ENCODE measurements around the gene SMARCA4.

The SMARCA4 gene

DNA sequence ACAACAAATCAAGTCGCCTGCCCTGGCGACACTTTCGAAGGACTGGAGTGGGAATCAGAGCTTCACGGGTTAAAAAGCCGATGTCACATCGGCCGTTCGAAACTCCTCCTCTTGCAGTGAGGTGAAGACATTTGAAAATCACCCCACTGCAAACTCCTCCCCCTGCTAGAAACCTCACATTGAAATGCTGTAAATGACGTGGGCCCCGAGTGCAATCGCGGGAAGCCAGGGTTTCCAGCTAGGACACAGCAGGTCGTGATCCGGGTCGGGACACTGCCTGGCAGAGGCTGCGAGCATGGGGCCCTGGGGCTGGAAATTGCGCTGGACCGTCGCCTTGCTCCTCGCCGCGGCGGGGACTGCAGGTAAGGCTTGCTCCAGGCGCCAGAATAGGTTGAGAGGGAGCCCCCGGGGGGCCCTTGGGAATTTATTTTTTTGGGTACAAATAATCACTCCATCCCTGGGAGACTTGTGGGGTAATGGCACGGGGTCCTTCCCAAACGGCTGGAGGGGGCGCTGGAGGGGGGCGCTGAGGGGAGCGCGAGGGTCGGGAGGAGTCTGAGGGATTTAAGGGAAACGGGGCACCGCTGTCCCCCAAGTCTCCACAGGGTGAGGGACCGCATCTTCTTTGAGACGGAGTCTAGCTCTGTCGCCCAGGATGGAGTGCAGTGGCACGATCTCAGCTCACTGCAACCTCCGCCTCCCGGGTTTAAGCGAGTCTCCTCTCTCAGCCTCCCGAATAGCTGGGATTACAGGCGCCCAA is 128.6 kb downstream of the SMARCA4 start, which contains the start of gene LDLR (continued):
- TF ChIP-seq ZNF843 (tag by site-specific recombination; IDR thresholded peaks at IDR 0.05) (no peak; the same call in 1 of the 2 replicates), ZNF48 (tag by site-specific recombination; IDR thresholded peaks at IDR 0.05) (no peak), KLF9 (tag by site-specific recombination; IDR thresholded peaks at IDR 0.05; ENCODE audit: low read depth) (no peak), ZNF792 (tag by site-specific recombination; IDR thresholded peaks at IDR 0.05) (no peak), ZNF701 (tag by site-specific recombination; IDR thresholded peaks at IDR 0.05) (no peak), ZNF37A (tag by site-specific recombination; IDR thresholded peaks at IDR 0.05) (no peak), FEZF1 (tag by site-specific recombination; IDR thresholded peaks at IDR 0.05) (no peak), EGR2 (tag by site-specific recombination; IDR thresholded peaks at IDR 0.05; ENCODE audit: low read depth) (no peak), ZNF202 (tag by site-specific recombination; IDR thresholded peaks at IDR 0.05; ENCODE audit: borderline replicate concordance) (no peak), ZBTB20 (tag by site-specific recombination; IDR thresholded peaks at IDR 0.05) (peak; percentile 77), OVOL3 (tag by site-specific recombination; IDR thresholded peaks at IDR 0.05) (no peak), SCRT2 (tag by site-specific recombination; IDR thresholded peaks at IDR 0.05) (no peak), ZNF169 (tag by site-specific recombination; IDR thresholded peaks at IDR 0.05) (no peak), RBAK (tag by site-specific recombination; IDR thresholded peaks at IDR 0.05) (no peak), GLI4 (tag by site-specific recombination; IDR thresholded peaks at IDR 0.05) (no peak), ZNF138 (tag by site-specific recombination; IDR thresholded peaks at IDR 0.05; ENCODE audit: borderline replicate concordance) (no peak), WT1 (tag by site-specific recombination; IDR thresholded peaks at IDR 0.05) (no peak), ZNF776 (tag by site-specific recombination; IDR thresholded peaks at IDR 0.05; ENCODE audit: borderline replicate concordance) (no peak), ZNF184 (tag by site-specific recombination; IDR thresholded peaks at IDR 0.05) (no peak), ZNF747 (tag by site-specific recombination; IDR thresholded peaks at IDR 0.05) (no peak), ZNF558 (tag by site-specific recombination; IDR thresholded peaks at IDR 0.05) (no peak), GLIS2 (tag by site-specific recombination; IDR thresholded peaks at IDR 0.05) (peak; percentile 68), ZNF426 (tag by site-specific recombination; IDR thresholded peaks at IDR 0.05) (no peak), ZNF473 (tag by site-specific recombination; IDR thresholded peaks at IDR 0.05) (no peak), GFI1B (tag by site-specific recombination; IDR thresholded peaks at IDR 0.05) (no peak), OSR2 (tag by site-specific recombination; IDR thresholded peaks at IDR 0.05) (no peak), ZNF510 (tag by site-specific recombination; IDR thresholded peaks at IDR 0.05; ENCODE audit: insufficient replicate concordance) (no peak), ZNF621 (tag by site-specific recombination; IDR thresholded peaks at IDR 0.05) (no peak), ZNF2 (tag by site-specific recombination; IDR thresholded peaks at IDR 0.05) (no peak), BCL11A (tag by site-specific recombination; IDR thresholded peaks at IDR 0.05; ENCODE audit: low read depth) (0 out of 2 replicates have a peak, but pooled peaks have one; percentile 36)
- TF ChIP-seq, protein P1, sequence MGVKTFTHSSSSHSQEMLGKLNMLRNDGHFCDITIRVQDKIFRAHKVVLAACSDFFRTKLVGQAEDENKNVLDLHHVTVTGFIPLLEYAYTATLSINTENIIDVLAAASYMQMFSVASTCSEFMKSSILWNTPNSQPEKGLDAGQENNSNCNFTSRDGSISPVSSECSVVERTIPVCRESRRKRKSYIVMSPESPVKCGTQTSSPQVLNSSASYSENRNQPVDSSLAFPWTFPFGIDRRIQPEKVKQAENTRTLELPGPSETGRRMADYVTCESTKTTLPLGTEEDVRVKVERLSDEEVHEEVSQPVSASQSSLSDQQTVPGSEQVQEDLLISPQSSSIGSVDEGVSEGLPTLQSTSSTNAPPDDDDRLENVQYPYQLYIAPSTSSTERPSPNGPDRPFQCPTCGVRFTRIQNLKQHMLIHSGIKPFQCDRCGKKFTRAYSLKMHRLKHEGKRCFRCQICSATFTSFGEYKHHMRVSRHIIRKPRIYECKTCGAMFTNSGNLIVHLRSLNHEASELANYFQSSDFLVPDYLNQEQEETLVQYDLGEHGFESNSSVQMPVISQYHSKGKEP (tag by site-specific recombination; IDR thresholded peaks at IDR 0.05), result peak; percentile 27; the same call in 1 of the 2 replicates
- TF ChIP-seq, protein P2, sequence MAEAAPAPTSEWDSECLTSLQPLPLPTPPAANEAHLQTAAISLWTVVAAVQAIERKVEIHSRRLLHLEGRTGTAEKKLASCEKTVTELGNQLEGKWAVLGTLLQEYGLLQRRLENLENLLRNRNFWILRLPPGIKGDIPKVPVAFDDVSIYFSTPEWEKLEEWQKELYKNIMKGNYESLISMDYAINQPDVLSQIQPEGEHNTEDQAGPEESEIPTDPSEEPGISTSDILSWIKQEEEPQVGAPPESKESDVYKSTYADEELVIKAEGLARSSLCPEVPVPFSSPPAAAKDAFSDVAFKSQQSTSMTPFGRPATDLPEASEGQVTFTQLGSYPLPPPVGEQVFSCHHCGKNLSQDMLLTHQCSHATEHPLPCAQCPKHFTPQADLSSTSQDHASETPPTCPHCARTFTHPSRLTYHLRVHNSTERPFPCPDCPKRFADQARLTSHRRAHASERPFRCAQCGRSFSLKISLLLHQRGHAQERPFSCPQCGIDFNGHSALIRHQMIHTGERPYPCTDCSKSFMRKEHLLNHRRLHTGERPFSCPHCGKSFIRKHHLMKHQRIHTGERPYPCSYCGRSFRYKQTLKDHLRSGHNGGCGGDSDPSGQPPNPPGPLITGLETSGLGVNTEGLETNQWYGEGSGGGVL (tag by site-specific recombination; IDR thresholded peaks at IDR 0.05), result 0 out of 2 replicates have a peak, but pooled peaks have one; percentile 22
- TF ChIP-seq, protein P3, sequence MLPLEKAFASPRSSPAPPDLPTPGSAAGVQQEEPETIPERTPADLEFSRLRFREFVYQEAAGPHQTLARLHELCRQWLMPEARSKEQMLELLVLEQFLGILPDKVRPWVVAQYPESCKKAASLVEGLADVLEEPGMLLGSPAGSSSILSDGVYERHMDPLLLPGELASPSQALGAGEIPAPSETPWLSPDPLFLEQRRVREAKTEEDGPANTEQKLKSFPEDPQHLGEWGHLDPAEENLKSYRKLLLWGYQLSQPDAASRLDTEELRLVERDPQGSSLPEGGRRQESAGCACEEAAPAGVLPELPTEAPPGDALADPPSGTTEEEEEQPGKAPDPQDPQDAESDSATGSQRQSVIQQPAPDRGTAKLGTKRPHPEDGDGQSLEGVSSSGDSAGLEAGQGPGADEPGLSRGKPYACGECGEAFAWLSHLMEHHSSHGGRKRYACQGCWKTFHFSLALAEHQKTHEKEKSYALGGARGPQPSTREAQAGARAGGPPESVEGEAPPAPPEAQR (tag by site-specific recombination; IDR thresholded peaks at IDR 0.05), result no peak
- TF ChIP-seq, protein P4, sequence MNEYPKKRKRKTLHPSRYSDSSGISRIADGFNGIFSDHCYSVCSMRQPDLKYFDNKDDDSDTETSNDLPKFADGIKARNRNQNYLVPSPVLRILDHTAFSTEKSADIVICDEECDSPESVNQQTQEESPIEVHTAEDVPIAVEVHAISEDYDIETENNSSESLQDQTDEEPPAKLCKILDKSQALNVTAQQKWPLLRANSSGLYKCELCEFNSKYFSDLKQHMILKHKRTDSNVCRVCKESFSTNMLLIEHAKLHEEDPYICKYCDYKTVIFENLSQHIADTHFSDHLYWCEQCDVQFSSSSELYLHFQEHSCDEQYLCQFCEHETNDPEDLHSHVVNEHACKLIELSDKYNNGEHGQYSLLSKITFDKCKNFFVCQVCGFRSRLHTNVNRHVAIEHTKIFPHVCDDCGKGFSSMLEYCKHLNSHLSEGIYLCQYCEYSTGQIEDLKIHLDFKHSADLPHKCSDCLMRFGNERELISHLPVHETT (tag by site-specific recombination; IDR thresholded peaks at IDR 0.05), result no peak
- TF ChIP-seq, protein P5, sequence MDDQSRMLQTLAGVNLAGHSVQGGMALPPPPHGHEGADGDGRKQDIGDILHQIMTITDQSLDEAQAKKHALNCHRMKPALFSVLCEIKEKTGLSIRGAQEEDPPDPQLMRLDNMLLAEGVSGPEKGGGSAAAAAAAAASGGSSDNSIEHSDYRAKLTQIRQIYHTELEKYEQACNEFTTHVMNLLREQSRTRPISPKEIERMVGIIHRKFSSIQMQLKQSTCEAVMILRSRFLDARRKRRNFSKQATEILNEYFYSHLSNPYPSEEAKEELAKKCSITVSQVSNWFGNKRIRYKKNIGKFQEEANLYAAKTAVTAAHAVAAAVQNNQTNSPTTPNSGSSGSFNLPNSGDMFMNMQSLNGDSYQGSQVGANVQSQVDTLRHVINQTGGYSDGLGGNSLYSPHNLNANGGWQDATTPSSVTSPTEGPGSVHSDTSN (CRISPR knock-in tag; IDR thresholded peaks at IDR 0.05), result no peak

Data from HEK293 (cell line).